Ovary (tissue), 9 donors: ENCODE results near the gene ICOSLG. TPM values are rescaled to one million over a fixed set of nuclear protein-coding genes. Genes with fewer than 3 reads are reported as not detected.

Source experiments
- DNase-seq, 5 donors: peaks; one replicate each; pipeline ENCODE4 v3.0.0-alpha.2; 2019 to 2020
- H3K27ac ChIP-seq, 2 donors: fragments of 200-600 bp; one replicate each; pipeline versions ENCODE4 v1.5.1 to v1.8.0; 2019 to 2022
- H3K27me3 ChIP-seq: fragments of 200-600 bp; one replicate; pipeline ENCODE4 v1.8.0; 2022
- H3K36me3 ChIP-seq: fragments of 200-600 bp; sonication (generic); one replicate; pipeline ENCODE4 v1.5.1; 2019
- H3K4me1 ChIP-seq: one replicate; pipeline ENCODE4 v1.8.1; 2013; ENCODE audit warnings: mild to moderate bottlenecking, moderate library complexity; ENCODE audit not compliant: insufficient read depth
- H3K4me3 ChIP-seq: fragments of 200-600 bp; sonication (generic); one replicate; pipeline ENCODE4 v1.5.1; 2017
- H3K9me3 ChIP-seq, 2 donors: fragments of 200-600 bp in 1 of 2; sonication (generic) in 1 of 2; one replicate each; pipeline versions ENCODE4 v1.5.1 to v1.8.1; 2013 to 2019; ENCODE audit warnings: mild to moderate bottlenecking in 1 of 2, moderate library complexity in 1 of 2
- EP300 ChIP-seq: sonication (generic); formaldehyde crosslinking; IDR thresholded peaks from one replicate; pipeline ENCODE4 v1.6.1; 2017; ENCODE audit warnings: antibody characterized with exemption
- POLR2A ChIP-seq: fragments of 450-650 bp; IDR thresholded peaks from one replicate; pipeline ENCODE4 v1.6.1; 2017; ENCODE audit warnings: antibody characterized with exemption, mild to moderate bottlenecking, moderate library complexity
- WGBS, 3 donors: extraction: QIAGEN DNeasy Blood & Tissue Kit in 1 of 3; methylation state at CpG; one replicate each; pipeline versions ENCODE4 v1.1.5 to v1.1.7; 2013 to 2017; 5-methylcytosine and 5-hydroxymethylcytosine counted together
- intact Hi-C, 4 donors: fragments of 100-400 bp; cut with DNase I; formaldehyde crosslinking; loops; one replicate each; pipeline versions ENCODE4 v1.11.0 to v1.15.1; 2022 to 2023
- polyA plus RNA-seq, 2 donors: library from polyadenylated mRNA; stranded (reverse); fragments of 200-250 nt in 1 of 2; fragments of 350-450 nt in 1 of 2; fragmentation: Illumina TruSeq in 1 of 2; extraction: RNeasy Lipid Tissue Mini Kit (QIAGEN cat#74804) in 1 of 2; gene quantifications; one replicate each; pipeline ENCODE4 v1.2.3, GENCODE V29; 2013 to 2014
- total RNA-seq, 7 donors: library from RNA; depleted of rRNA in 2 of 7; stranded (reverse); fragments of >200 nt in 2 of 7; fragmentation: NEBNext Ultra II Directional in 3 of 7; extraction: Animal tissue kit (Norgen Biotek cat#: 25700) in 3 of 7; gene quantifications; one replicate each; pipeline versions ENCODE4 v1.1.0 to v1.2.4, GENCODE V29; 2016 to 2023
- TF ChIP-seq, protein P1 (sequence below), 3 donors: fragments of 450-650 bp in 2 of 3; fragments of 200-600 bp in 1 of 3; IDR thresholded peaks; one replicate each; pipeline versions ENCODE4 v1.5.1 to v1.8.0; 2016 to 2022; ENCODE audit warnings: antibody characterized with exemption in 3 of 3, mild to moderate bottlenecking in 1 of 3
- donor health status: DM: no; HTN: no; CAD: no; lungs with moderate emphysema.
- donor health status: DM: no; HTN: no; CAD: no.
- donor health status: Bipolar disorder and iron deficiency.
- donor health status: DM: yes; HTN: yes; CAD: no.
- donor health status: DM: no; HTN: no; CAD: no.
- donor health status: DM: yes; HTN: yes; CAD: no.

ICOSLG gene
- total and polyA plus RNA-seq, 9 donors, result 0.42 to 7.7 (median 0.81) TPM

DNA sequence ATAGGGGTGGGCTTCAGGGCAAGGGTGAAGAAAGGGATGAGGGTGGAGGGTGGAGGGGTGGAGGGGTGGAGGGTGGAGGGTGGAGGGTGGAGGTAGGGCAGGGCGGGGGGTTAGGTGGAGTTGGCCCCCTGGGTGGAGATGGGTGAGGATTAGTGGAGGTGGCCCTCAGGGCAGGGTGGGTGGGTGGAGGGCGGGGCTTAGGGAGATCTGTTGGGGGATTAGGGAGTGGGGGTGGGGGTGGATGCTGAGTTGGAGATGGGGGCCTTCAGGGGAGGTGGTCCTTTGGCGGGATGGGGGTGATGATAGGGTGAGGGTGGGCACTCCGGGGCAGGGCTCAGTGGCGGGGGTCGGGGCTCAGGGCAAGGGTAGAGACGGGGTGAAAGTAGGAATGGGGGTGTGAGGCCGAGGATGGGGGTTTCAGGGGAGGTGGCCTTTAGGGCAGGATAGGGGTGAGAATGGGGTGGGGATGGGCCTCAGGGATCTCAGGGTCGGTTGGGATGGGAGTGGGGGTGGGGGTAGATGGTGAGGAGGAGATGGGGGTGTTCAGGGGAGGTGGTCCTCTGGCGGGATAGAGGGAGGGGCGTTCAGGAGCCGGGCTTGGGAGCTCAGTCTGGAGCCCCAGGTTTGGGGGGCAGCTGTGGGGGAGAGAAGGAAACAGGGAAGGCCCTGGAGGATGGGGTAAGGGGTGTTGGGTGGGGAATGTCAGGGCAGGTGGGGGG, 21.8 kb upstream of the ICOSLG start:
- no peak for DNase-seq
- Histone ChIP-seq H3K27me3 (no peaks in the 10 kb centered on the region), H3K4me1 (no peaks in the 10 kb centered on the region), H3K27ac (no peak overlapping the region), H3K9me3 (peaks cover 0 to 3% of the 10 kb centered on the region in 2 donors), H3K36me3 (no peaks in the 10 kb centered on the region), H3K4me3 (no peak overlapping the region)
- intact Hi-C loops, result no loop called here
- WGBS, 3 donors, result 68 to 79% (median 74%) methylated on average over 11 to 12 of the region's 12 CpGs
- TF ChIP-seq POLR2A, result no peak

DNA sequence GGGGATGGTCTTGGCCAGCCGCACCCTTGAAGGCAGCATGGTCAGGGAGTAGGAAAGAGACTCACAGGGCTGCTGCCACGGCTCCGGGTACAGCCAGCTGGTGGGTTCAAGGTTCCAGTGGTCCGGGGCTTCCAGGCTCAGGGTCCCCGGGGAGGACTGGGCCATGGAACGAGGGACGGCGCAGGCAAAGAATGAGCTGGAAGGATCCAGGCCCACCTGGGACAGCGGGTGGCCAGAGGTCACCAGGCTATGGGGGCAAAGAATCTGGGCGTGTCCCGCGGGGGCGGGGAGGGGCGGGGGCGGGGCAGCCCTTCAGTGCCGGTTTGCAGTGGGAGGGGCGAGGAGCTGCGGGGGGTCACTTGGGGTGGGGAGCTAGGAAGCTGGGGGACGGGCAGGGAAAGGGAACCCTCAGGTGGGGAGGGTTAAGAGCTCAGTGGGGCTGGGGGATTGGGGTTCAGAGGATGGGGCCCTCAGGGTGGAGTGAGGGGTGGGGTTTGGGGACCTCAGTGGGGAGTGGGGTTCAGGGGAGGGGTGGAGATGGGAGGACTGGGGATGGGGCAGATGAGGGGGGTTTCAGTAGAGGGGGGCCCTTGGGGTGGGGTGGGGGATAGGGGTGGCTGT, 21.0 kb upstream of the ICOSLG start, which contains the start of gene DNMT3L:
DNMT3L (minus strand) TSS at position 223 of the 621 bp plus-strand sequence. CDS start 638 bp downstream, outside the sequence.
- H3K4me1 ChIP-seq, result no peaks in the 10 kb centered on the region
- intact Hi-C loops, result no loop called here
- no peak within 1 kb of the TSS for H3K27ac ChIP-seq
- WGBS, 3 donors, result 59 to 73% (median 64%) methylated on average over 14 to 19 of the region's 19 CpGs
- no peaks in the 10 kb centered on the region for H3K36me3 ChIP-seq
- no peak for DNase-seq
- H3K27me3 ChIP-seq, result no peaks in the 10 kb centered on the region
- TF ChIP-seq POLR2A, result no peak
- TF ChIP-seq, protein P1, sequence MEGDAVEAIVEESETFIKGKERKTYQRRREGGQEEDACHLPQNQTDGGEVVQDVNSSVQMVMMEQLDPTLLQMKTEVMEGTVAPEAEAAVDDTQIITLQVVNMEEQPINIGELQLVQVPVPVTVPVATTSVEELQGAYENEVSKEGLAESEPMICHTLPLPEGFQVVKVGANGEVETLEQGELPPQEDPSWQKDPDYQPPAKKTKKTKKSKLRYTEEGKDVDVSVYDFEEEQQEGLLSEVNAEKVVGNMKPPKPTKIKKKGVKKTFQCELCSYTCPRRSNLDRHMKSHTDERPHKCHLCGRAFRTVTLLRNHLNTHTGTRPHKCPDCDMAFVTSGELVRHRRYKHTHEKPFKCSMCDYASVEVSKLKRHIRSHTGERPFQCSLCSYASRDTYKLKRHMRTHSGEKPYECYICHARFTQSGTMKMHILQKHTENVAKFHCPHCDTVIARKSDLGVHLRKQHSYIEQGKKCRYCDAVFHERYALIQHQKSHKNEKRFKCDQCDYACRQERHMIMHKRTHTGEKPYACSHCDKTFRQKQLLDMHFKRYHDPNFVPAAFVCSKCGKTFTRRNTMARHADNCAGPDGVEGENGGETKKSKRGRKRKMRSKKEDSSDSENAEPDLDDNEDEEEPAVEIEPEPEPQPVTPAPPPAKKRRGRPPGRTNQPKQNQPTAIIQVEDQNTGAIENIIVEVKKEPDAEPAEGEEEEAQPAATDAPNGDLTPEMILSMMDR (IDR thresholded peaks at IDR 0.05), result no peak
- no peak for TF ChIP-seq EP300
- H3K4me3 ChIP-seq, result no peak within 1 kb of the TSS
- peaks cover 0 to 3% of the 10 kb centered on the region in 2 donors for H3K9me3 ChIP-seq

- Histone ChIP-seq H3K36me3 (no peaks in the 10 kb centered on the region), H3K27ac (no peak overlapping the region), H3K9me3 (peaks cover 0 to 3% of the 10 kb centered on the region in 2 donors), H3K4me1 (no peaks in the 10 kb centered on the region), H3K27me3 (no peaks in the 10 kb centered on the region), H3K4me3 (no peak overlapping the region)
- peak in 1 of 5 donors; percentile 28 for DNase-seq
- 72 to 79% (median 77%) methylated on average over 17 to 19 of the region's 19 CpGs for WGBS, 3 donors
- intact Hi-C loops, result no loop called here
- no peak for TF ChIP-seq EP300
- no peak for TF ChIP-seq POLR2A
- TF ChIP-seq, protein P1 (IDR thresholded peaks at IDR 0.05), result no peak
These were observed 20.3 kb upstream of the ICOSLG start for GRCh38 chr21:44260791-44261631.

- TF ChIP-seq POLR2A, result no peak
- TF ChIP-seq, protein P1 (IDR thresholded peaks at IDR 0.05), result no peak
- TF ChIP-seq EP300, result no peak
- H3K27ac ChIP-seq, result no peak overlapping the region
- intact Hi-C loops, result no loop called here
- H3K9me3 ChIP-seq, result peaks cover 0 to 3% of the 10 kb centered on the region in 2 donors
- no peaks in the 10 kb centered on the region for H3K36me3 ChIP-seq
- no peak overlapping the region for H3K4me3 ChIP-seq
- DNase-seq, result no peak
- H3K27me3 ChIP-seq, result no peaks in the 10 kb centered on the region
- H3K4me1 ChIP-seq, result no peaks in the 10 kb centered on the region
- WGBS, 3 donors, result 51 to 72% (median 63%) methylated on average over 4 of the region's 4 CpGs
These were observed 19.3 kb upstream of the ICOSLG start for GRCh38 chr21:44260066-44260465.
